22Rv1 (cell line): Measurements from ENCODE around the gene FBXW7.

Experiments
- ZFX ChIP-seq: fragments of 450-650 bp; IDR thresholded peaks from 2 replicates; pipeline ENCODE4 v1.6.1; 2017; ENCODE audit warnings: antibody characterized with exemption, borderline replicate concordance
- TF ChIP-seq, protein P1 (sequence below): fragments of 450-650 bp; IDR thresholded peaks from 2 replicates; pipeline ENCODE4 v1.5.1; 2017; ENCODE audit warnings: mild to moderate bottlenecking

DNA sequence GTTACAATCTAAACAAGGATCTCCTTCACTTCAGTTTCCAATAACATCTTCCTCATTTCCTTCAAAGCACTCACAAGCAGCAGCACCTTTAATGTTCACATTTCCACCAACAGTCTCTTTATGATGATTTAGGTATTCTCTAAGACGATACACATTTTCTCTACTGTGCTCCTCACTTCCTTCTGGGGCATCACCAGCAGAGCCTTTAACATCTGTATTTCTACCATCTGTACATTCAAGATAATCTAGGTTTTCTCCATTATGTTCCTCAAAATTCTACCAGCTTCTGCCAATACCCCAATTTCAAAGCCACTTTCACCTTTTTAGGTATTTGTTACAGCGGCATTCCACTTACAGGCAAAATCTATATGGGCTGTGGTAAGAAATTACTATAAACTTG lies 80.6 kb downstream of the FBXW7 start:
- TF ChIP-seq, protein P1, sequence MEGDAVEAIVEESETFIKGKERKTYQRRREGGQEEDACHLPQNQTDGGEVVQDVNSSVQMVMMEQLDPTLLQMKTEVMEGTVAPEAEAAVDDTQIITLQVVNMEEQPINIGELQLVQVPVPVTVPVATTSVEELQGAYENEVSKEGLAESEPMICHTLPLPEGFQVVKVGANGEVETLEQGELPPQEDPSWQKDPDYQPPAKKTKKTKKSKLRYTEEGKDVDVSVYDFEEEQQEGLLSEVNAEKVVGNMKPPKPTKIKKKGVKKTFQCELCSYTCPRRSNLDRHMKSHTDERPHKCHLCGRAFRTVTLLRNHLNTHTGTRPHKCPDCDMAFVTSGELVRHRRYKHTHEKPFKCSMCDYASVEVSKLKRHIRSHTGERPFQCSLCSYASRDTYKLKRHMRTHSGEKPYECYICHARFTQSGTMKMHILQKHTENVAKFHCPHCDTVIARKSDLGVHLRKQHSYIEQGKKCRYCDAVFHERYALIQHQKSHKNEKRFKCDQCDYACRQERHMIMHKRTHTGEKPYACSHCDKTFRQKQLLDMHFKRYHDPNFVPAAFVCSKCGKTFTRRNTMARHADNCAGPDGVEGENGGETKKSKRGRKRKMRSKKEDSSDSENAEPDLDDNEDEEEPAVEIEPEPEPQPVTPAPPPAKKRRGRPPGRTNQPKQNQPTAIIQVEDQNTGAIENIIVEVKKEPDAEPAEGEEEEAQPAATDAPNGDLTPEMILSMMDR = no peak
- no peak for TF ChIP-seq ZFX
